ENCODE measurements around the gene CFAP73. TPM values are rescaled to one million over a fixed set of nuclear protein-coding genes. Genes with fewer than 3 reads are reported as not detected.

Gene CFAP73
- polyA plus RNA-seq, 1 of the 3 experiments (the other 2 are of a cell fraction): not detected

GRCh38 chr12:113099764-113100163 lies 49.8 kb upstream of the CFAP73 start:
- no peaks in the 10 kb centered on the region for H3K36me3 ChIP-seq (replicated peaks in 1 of 2; ENCODE audit: control insufficient read depth in 1 of 2, insufficient read depth in 2 of 2, low read length in 1 of 2)
- ChIA-PET CTCF (interaction anchor here (0.6 to 5.3 kb wide), 12 partner anchors 11 to 568 kb away, joined by 3 to 38 read pairs (median 13); partner anchors contain the start of gene RASAL1), POLR2A (no interaction called here)
- peaks cover 0 to 16% of the 10 kb centered on the region in 2 experiments; a peak in 1 of 4 replicates for H3K4me1 ChIP-seq (ENCODE audit: control insufficient read depth in 1 of 2, insufficient read depth in 2 of 2, low read depth in 1 of 2, low read length in 1 of 2)
- WGBS (ENCODE audit: low lambda C conversion rate): 20% methylated on average over 4 of the region's 12 CpGs
- H3K9me3 ChIP-seq: no peaks in the 10 kb centered on the region
- TF ChIP-seq, protein P1, sequence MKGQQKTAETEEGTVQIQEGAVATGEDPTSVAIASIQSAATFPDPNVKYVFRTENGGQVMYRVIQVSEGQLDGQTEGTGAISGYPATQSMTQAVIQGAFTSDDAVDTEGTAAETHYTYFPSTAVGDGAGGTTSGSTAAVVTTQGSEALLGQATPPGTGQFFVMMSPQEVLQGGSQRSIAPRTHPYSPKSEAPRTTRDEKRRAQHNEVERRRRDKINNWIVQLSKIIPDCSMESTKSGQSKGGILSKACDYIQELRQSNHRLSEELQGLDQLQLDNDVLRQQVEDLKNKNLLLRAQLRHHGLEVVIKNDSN (IDR thresholded peaks at IDR 0.05; ENCODE audit: borderline replicate concordance, low read depth): no peak
- no peak for TF ChIP-seq RXRA (IDR thresholded peaks at IDR 0.05; ENCODE audit: borderline replicate concordance, low read depth)
- no peak for TF ChIP-seq GATA2 (CRISPR knock-in tag; IDR thresholded peaks at IDR 0.05)
- TF ChIP-seq REST (IDR thresholded peaks at IDR 0.05; ENCODE audit: low read depth, low read length): no peak
- no peak for TF ChIP-seq RFX5 (IDR thresholded peaks at IDR 0.05; ENCODE audit: low read length)
- TF ChIP-seq, protein P2, sequence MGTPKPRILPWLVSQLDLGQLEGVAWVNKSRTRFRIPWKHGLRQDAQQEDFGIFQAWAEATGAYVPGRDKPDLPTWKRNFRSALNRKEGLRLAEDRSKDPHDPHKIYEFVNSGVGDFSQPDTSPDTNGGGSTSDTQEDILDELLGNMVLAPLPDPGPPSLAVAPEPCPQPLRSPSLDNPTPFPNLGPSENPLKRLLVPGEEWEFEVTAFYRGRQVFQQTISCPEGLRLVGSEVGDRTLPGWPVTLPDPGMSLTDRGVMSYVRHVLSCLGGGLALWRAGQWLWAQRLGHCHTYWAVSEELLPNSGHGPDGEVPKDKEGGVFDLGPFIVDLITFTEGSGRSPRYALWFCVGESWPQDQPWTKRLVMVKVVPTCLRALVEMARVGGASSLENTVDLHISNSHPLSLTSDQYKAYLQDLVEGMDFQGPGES (IDR thresholded peaks at IDR 0.05; ENCODE audit: low read depth, low read length): no peak
- TF ChIP-seq ZBTB33 (IDR thresholded peaks at IDR 0.05; ENCODE audit: borderline replicate concordance, low read depth): no peak
- no peak for TF ChIP-seq MXI1 (IDR thresholded peaks at IDR 0.05; ENCODE audit: low read depth, low read length)
- no peak for TF ChIP-seq ELF1 (IDR thresholded peaks at IDR 0.05)
- no peak for TF ChIP-seq TEAD4 (IDR thresholded peaks at IDR 0.05; ENCODE audit: borderline replicate concordance, insufficient read depth)
- no peak for TF ChIP-seq TAF1 (IDR thresholded peaks at IDR 0.05; ENCODE audit: borderline replicate concordance, low read depth, low read length)
- no peak for TF ChIP-seq NFIC (IDR thresholded peaks at IDR 0.05; ENCODE audit: borderline replicate concordance)
- no peak for TF ChIP-seq FOXJ3 (CRISPR knock-in tag; IDR thresholded peaks at IDR 0.05)
- no peak for TF ChIP-seq MEF2A (IDR thresholded peaks at IDR 0.05; ENCODE audit: borderline replicate concordance, low read depth)
- no peak for TF ChIP-seq RAD21 (IDR thresholded peaks at IDR 0.05; ENCODE audit: low read length)
- TF ChIP-seq SMC3 (IDR thresholded peaks at IDR 0.05; ENCODE audit: low read depth, low read length): no peak
- H4K20me1 ChIP-seq (ENCODE audit: insufficient read depth): no peaks in the 10 kb centered on the region
- no peak overlapping the region for H3K9ac ChIP-seq
- no peaks in the 10 kb centered on the region for H3F3A ChIP-seq (replicated peaks; ENCODE audit: insufficient read depth)
- DNase-seq: no peak
- no peaks in the 10 kb centered on the region for H3K79me2 ChIP-seq (ENCODE audit: insufficient read depth)
- H3K4me3 ChIP-seq (ENCODE audit: low read depth in 2 of 2, low read length in 1 of 2): no peak overlapping the region
- no peak overlapping the region for H3K4me2 ChIP-seq
- no peak overlapping the region for H2AFZ ChIP-seq (ENCODE audit: low read depth)
- H3K27me3 ChIP-seq (ENCODE audit: insufficient read depth): no peaks in the 10 kb centered on the region
- H3K9me2 ChIP-seq: no peaks in the 10 kb centered on the region
- H3K27ac ChIP-seq (ENCODE audit: low read depth in 2 of 2, low read length in 1 of 2): no peak overlapping the region

Data from SK-N-SH (cell line).